ENCODE results near the gene EIF2B2. TPM values are rescaled to one million over a fixed set of nuclear protein-coding genes. Genes with fewer than 3 reads are reported as not detected.
A peak's percentile ranks its signal among the peaks of the same experiment; 100 is the strongest.

EIF2B2 gene
- total and polyA plus RNA-seq, 7 donors = 25.2 to 45.5 (median 35.3) TPM

DNA sequence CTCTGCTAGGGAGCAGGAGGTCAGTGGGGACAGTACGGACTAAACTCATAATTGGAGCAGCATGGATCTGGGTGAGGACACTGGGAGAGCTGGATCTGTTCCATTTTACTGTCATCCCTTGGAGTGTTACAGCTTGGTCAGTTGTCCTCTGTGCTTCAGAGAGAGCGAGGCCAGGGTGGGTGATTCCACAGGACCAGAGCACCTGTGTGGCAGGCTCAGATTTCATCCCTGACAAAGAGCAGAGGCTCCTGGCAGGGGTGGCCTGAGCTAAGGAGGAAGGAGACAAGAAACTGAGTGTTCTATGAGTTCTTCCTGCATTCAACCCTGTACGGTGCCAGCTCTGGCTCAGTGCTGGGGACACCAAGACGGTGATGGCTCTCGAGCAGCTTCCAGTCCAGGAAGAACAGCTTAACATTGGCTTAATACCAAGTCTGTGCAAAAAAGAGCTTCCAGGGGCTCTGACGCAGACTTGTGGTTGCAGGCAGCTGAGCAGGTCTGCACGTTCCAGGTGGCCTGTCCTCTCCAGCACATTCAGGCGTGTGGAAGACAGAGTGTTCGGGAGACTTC lies 38.9 kb upstream of the EIF2B2 start:
- intact Hi-C loops (cut with DNase I) = no loop called here
- no peak overlapping the region for H3K27ac ChIP-seq
- DNase-seq = peak; percentile 58
- H3K4me3 ChIP-seq = no peak overlapping the region
- H3K9me3 ChIP-seq = no peaks in the 10 kb centered on the region
- peaks cover 0 to 1% (median 0%) of the 10 kb centered on the region in 4 donors for H3K4me1 ChIP-seq
- WGBS, 2 donors = 63 to 73% methylated on average over 9 of the region's 9 CpGs
- TF ChIP-seq EP300 (IDR thresholded peaks at IDR 0.05) = no peak
- TF ChIP-seq POLR2A (IDR thresholded peaks at IDR 0.05) = no peak
- TF ChIP-seq, protein P1, sequence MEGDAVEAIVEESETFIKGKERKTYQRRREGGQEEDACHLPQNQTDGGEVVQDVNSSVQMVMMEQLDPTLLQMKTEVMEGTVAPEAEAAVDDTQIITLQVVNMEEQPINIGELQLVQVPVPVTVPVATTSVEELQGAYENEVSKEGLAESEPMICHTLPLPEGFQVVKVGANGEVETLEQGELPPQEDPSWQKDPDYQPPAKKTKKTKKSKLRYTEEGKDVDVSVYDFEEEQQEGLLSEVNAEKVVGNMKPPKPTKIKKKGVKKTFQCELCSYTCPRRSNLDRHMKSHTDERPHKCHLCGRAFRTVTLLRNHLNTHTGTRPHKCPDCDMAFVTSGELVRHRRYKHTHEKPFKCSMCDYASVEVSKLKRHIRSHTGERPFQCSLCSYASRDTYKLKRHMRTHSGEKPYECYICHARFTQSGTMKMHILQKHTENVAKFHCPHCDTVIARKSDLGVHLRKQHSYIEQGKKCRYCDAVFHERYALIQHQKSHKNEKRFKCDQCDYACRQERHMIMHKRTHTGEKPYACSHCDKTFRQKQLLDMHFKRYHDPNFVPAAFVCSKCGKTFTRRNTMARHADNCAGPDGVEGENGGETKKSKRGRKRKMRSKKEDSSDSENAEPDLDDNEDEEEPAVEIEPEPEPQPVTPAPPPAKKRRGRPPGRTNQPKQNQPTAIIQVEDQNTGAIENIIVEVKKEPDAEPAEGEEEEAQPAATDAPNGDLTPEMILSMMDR (IDR thresholded peaks at IDR 0.05) = no peak
- no peak for TF ChIP-seq POLR2AphosphoS5 (IDR thresholded peaks at IDR 0.05)
- no peaks in the 10 kb centered on the region for H3K36me3 ChIP-seq
- no peaks in the 10 kb centered on the region for H3K27me3 ChIP-seq

DNA sequence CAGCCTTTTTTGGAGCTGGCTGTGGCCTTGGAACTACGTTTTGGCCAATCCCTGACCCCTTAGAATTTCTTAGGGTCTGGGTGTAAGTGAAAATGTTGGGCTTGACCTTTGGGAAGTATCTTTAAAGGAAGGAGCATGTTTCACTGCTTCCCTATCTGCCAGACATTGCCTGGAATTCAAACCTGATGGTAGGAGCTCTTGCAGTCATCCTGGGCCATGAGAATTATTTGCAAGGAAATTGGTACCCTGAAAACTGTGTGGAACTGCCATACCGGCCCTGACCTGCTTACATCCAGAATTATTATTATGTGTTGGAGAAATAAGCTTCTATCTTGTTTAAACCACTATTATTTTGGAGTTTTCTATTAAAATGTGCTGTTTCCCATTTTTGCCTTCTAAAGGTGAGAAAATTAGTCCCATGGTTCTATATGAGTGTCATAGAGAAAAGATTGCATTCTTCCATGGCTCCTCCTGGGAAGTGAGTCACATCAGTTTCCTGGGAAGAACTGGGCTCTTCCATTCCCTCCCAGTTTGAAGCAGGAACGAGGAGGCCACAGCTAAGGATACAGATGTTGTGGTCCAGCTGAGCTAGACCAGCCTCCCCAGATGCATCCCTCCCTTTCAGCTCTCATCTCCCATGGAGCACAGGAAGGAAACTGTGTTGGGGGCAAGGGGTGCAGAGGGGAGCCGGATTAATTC lies 37.8 kb upstream of the EIF2B2 start:
- H3K4me1 ChIP-seq = peaks cover 0 to 5% (median 0%) of the 10 kb centered on the region in 4 donors
- intact Hi-C loops (cut with DNase I) = no loop called here
- H3K27me3 ChIP-seq = no peaks in the 10 kb centered on the region
- TF ChIP-seq POLR2A (IDR thresholded peaks at IDR 0.05) (no peak), EP300 (IDR thresholded peaks at IDR 0.05) (no peak), POLR2AphosphoS5 (IDR thresholded peaks at IDR 0.05) (no peak)
- TF ChIP-seq, protein P1 (IDR thresholded peaks at IDR 0.05) = no peak
- peak; percentile 39 for DNase-seq
- H3K4me3 ChIP-seq = no peak overlapping the region
- 60 to 70% methylated on average over 4 of the region's 4 CpGs for WGBS, 2 donors
- H3K9me3 ChIP-seq = no peaks in the 10 kb centered on the region
- H3K27ac ChIP-seq = no peak overlapping the region
- no peaks in the 10 kb centered on the region for H3K36me3 ChIP-seq

DNA sequence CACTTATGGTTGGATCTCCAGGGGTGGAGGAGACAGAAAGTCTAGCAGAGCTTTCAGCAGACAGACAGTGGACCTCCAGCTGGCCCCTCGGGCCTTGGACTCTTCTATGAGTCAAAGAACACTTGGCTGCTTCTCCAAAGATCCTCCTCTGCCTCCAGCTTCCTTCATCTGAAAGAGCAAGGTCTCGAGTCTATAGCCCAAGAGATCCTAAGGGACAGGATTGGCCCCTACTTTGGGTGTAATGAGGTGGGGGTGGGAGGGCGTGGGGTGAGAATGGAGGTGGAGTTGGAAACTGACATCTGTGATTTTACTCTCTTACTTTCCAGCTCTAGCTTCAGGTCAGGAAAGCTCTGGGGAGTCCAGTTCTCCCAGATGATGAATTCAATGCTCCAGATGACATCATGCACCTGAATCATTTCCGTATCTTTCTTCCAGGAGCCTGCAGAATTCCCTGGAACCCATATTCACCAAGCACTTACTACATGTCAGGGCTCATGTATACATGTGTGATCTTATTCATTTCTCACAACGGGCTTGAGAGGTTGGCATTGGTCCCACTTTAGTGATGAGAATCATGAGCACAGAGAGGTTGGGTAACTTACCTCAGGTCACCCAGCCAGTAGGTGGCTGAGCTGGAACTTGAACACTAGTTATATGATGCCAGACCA lies 37.1 kb upstream of the EIF2B2 start:
- H3K4me1 ChIP-seq = peaks cover 0 to 5% (median 0%) of the 10 kb centered on the region in 4 donors
- intact Hi-C loops (cut with DNase I) = no loop called here
- TF ChIP-seq POLR2AphosphoS5 (IDR thresholded peaks at IDR 0.05) (no peak), POLR2A (IDR thresholded peaks at IDR 0.05) (no peak), EP300 (IDR thresholded peaks at IDR 0.05) (no peak)
- TF ChIP-seq, protein P1 (IDR thresholded peaks at IDR 0.05) = no peak
- peak; percentile 17 for DNase-seq
- H3K9me3 ChIP-seq = no peaks in the 10 kb centered on the region
- H3K4me3 ChIP-seq = no peak overlapping the region
- no peaks in the 10 kb centered on the region for H3K27me3 ChIP-seq
- H3K36me3 ChIP-seq = no peaks in the 10 kb centered on the region
- 79 to 85% methylated on average over 5 of the region's 5 CpGs for WGBS, 2 donors
- no peak overlapping the region for H3K27ac ChIP-seq

DNA sequence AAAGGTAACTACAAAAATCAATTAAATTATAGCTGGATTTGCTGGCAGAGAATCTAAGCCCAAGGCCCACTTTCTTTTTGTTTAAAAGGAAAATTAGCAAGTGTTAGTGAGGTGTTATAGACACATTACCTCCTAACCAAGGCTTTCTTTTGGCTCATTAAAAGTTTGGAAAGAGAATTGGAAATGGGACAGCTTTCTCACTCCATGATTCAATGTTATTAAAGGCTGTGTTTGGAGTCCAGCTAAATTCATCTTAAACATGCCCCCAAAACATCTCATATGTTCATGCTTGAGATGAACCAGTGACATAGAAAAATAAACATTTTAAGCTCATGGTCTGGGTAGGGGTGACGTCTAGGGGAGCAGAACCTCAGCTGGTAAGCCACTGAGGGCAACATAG lies 33.9 kb upstream of the EIF2B2 start:
- H3K27ac ChIP-seq = peak overlapping the region in 1 of 4 donors; percentile 3
- TF ChIP-seq POLR2A (IDR thresholded peaks at IDR 0.05) (no peak), EP300 (IDR thresholded peaks at IDR 0.05) (no peak), POLR2AphosphoS5 (IDR thresholded peaks at IDR 0.05) (no peak)
- TF ChIP-seq, protein P1 (IDR thresholded peaks at IDR 0.05) = no peak

More for the DNA sequence above, 33.9 kb upstream of the EIF2B2 start:
- intact Hi-C loops (cut with DNase I) = no loop called here
- Histone ChIP-seq H3K4me1 (peaks cover 0 to 5% (median 0%) of the 10 kb centered on the region in 4 donors), H3K27me3 (no peaks in the 10 kb centered on the region), H3K9me3 (no peaks in the 10 kb centered on the region), H3K36me3 (no peaks in the 10 kb centered on the region), H3K4me3 (no peak overlapping the region)
- 73 to 79% methylated on average over 1 of the region's 1 CpG for WGBS, 2 donors
- no peak for DNase-seq
